ENCODE measurements around the gene GOLGB1. TPM values are rescaled to one million over a fixed set of nuclear protein-coding genes. Genes with fewer than 3 reads are reported as not detected.

The GOLGB1 gene
- total RNA-seq, 2 experiments from 2014 or later, result 15.0 to 16.4 TPM

GRCh38 chr3:121718205-121718846, 31.2 kb downstream of the GOLGB1 start:
- intact Hi-C loops (cut with micrococcal nuclease), result no loop called here
- peak; percentile 82 for ATAC-seq

GRCh38 chr3:121710347-121710746, 39.2 kb downstream of the GOLGB1 start:
- POLR2A ChIA-PET, result no interaction called here
- no peak overlapping the region for H3K27ac Mint-ChIP-seq
- DNase-seq (no peak), ATAC-seq (no peak)
- no peak for TF ChIP-seq CTCF (IDR thresholded peaks at IDR 0.05)
- H3K4me3 Mint-ChIP-seq, result no peak overlapping the region
- peaks cover 32% of the 10 kb centered on the region for H3K36me3 Mint-ChIP-seq (ENCODE audit: low read depth)
- intact Hi-C loops (cut with micrococcal nuclease), result no loop called here
- CTCF ChIA-PET, result no interaction called here
- H3K27me3 Mint-ChIP-seq, result no peaks in the 10 kb centered on the region
- H3K9me3 Mint-ChIP-seq, result no peaks in the 10 kb centered on the region
- peaks cover 10% of the 10 kb centered on the region for H3K4me1 Mint-ChIP-seq (ENCODE audit: low read depth)

More at GRCh38 chr3:121718205-121718846, 31.2 kb downstream of the GOLGB1 start:
- H3K4me3 Mint-ChIP-seq, result peak overlapping the region; percentile 5
- H3K27ac Mint-ChIP-seq, result peak overlapping the region; percentile 47
- DNase-seq, result peak; percentile 10
- TF ChIP-seq CTCF (IDR thresholded peaks at IDR 0.05), result no peak
- POLR2A ChIA-PET, result no interaction called here
- no peaks in the 10 kb centered on the region for H3K27me3 Mint-ChIP-seq
- H3K4me1 Mint-ChIP-seq (ENCODE audit: low read depth), result peaks cover 15% of the 10 kb centered on the region
- H3K9me3 Mint-ChIP-seq, result no peaks in the 10 kb centered on the region
- CTCF ChIA-PET, result interaction anchor here (1.4 kb wide), 1 partner anchor 58 kb away, joined by 3 read pairs; the partner anchor contains the start of gene HCLS1
- H3K36me3 Mint-ChIP-seq (ENCODE audit: low read depth), result peaks cover 38% of the 10 kb centered on the region

GRCh38 chr3:121707531-121708273, 41.8 kb downstream of the GOLGB1 start:
- no peak overlapping the region for H3K27ac Mint-ChIP-seq
- DNase-seq, result no peak
- H3K36me3 Mint-ChIP-seq (ENCODE audit: low read depth), result peaks cover 33% of the 10 kb centered on the region
- POLR2A ChIA-PET, result no interaction called here
- no peak for TF ChIP-seq CTCF (IDR thresholded peaks at IDR 0.05)
- H3K4me1 Mint-ChIP-seq (ENCODE audit: low read depth), result peaks cover 10% of the 10 kb centered on the region
- no peak for ATAC-seq
- H3K4me3 Mint-ChIP-seq, result no peak overlapping the region
- CTCF ChIA-PET, result no interaction called here
- intact Hi-C loops (cut with micrococcal nuclease), result no loop called here
- no peaks in the 10 kb centered on the region for H3K9me3 Mint-ChIP-seq
- no peaks in the 10 kb centered on the region for H3K27me3 Mint-ChIP-seq

GRCh38 chr3:121705541-121705940, 44.0 kb downstream of the GOLGB1 start:
- Mint-ChIP-seq H3K4me3 (no peak overlapping the region), H3K27me3 (no peaks in the 10 kb centered on the region), H3K9me3 (no peaks in the 10 kb centered on the region), H3K36me3 (ENCODE audit: low read depth) (peaks cover 36% of the 10 kb centered on the region), H3K27ac (no peak overlapping the region), H3K4me1 (ENCODE audit: low read depth) (peaks cover 4% of the 10 kb centered on the region)
- ChIA-PET POLR2A (interaction anchor here (0.6 kb wide), 1 partner anchor 381 kb away, joined by 3 read pairs; no protein-coding TSS in a partner anchor), CTCF (no interaction called here)
- DNase-seq (no peak), ATAC-seq (no peak)
- TF ChIP-seq CTCF (IDR thresholded peaks at IDR 0.05), result no peak
- intact Hi-C loops (cut with micrococcal nuclease), result no loop called here

GRCh38 chr3:121703973-121704372, 45.6 kb downstream of the GOLGB1 start:
- ChIA-PET POLR2A (no interaction called here), CTCF (no interaction called here)
- Mint-ChIP-seq H3K4me3 (no peak overlapping the region), H3K27me3 (no peaks in the 10 kb centered on the region), H3K36me3 (ENCODE audit: low read depth) (peaks cover 34% of the 10 kb centered on the region), H3K4me1 (ENCODE audit: low read depth) (no peaks in the 10 kb centered on the region), H3K9me3 (no peaks in the 10 kb centered on the region), H3K27ac (no peak overlapping the region)
- TF ChIP-seq CTCF (IDR thresholded peaks at IDR 0.05), result no peak
- intact Hi-C loops (cut with micrococcal nuclease), result no loop called here
- ATAC-seq, result no peak
- no peak for DNase-seq
